Hepatocyte (in vitro differentiated cells): Measurements from ENCODE around the gene CSMD2. TPM values are rescaled to one million over a fixed set of nuclear protein-coding genes. Genes with fewer than 3 reads are reported as not detected.

Experiments
- DNase-seq: peaks from one replicate; pipeline ENCODE4 v3.0.0-alpha.2; 2016; ENCODE audit warnings: low spot score
- H2AFZ ChIP-seq: fragments of 200-600 bp; sonication (generic); 2 replicates; pipeline ENCODE4 v1.6.0; 2016; ENCODE audit warnings: antibody characterized with exemption, mild to moderate bottlenecking
- H3K27ac ChIP-seq: fragments of 200-600 bp; sonication (generic); 2 replicates; pipeline ENCODE4 v1.5.1; 2016; ENCODE audit warnings: mild to moderate bottlenecking
- H3K27me3 ChIP-seq: fragments of 200-600 bp; sonication (generic); 2 replicates; pipeline ENCODE4 v1.6.1; 2016
- H3K36me3 ChIP-seq: fragments of 200-600 bp; sonication (generic); replicated peaks from 2 replicates; pipeline ENCODE4 v1.5.1; 2016; ENCODE audit warnings: low read depth; ENCODE audit not compliant: insufficient read depth
- H3K4me1 ChIP-seq: fragments of 200-600 bp; sonication (generic); 2 replicates; pipeline ENCODE4 v1.5.1; 2016; ENCODE audit warnings: mild to moderate bottlenecking, moderate library complexity; ENCODE audit not compliant: insufficient read depth
- H3K4me2 ChIP-seq: fragments of 200-600 bp; sonication (generic); 2 replicates; pipeline ENCODE4 v1.6.0; 2016
- H3K4me3 ChIP-seq: fragments of 200-600 bp; sonication (generic); 2 replicates; pipeline ENCODE4 v1.5.1; 2016; ENCODE audit warnings: mild to moderate bottlenecking
- H3K79me2 ChIP-seq: fragments of 200-600 bp; sonication (generic); 2 replicates; pipeline ENCODE4 v1.6.0; 2017; ENCODE audit warnings: mild to moderate bottlenecking
- H3K9me2 ChIP-seq: fragments of 200-600 bp; sonication (generic); replicated peaks from 2 replicates; pipeline ENCODE4 v1.6.0; 2017; ENCODE audit warnings: mild to moderate bottlenecking; ENCODE audit not compliant: insufficient read depth
- H3K9me3 ChIP-seq: fragments of 200-600 bp; sonication (generic); 2 replicates; pipeline ENCODE4 v1.5.1; 2016; ENCODE audit warnings: low read depth, mild to moderate bottlenecking
- H4K20me1 ChIP-seq: fragments of 200-600 bp; sonication (generic); 2 replicates; pipeline ENCODE4 v1.6.0; 2016; ENCODE audit warnings: mild to moderate bottlenecking; ENCODE audit not compliant: insufficient read depth, poor library complexity, severe bottlenecking
- EZH2 ChIP-seq: fragments of 200-600 bp; sonication (generic); IDR thresholded peaks from 2 replicates; pipeline ENCODE4 v1.6.1; 2016; ENCODE audit warnings: antibody characterized with exemption, mild to moderate bottlenecking, borderline replicate concordance
- EZH2phosphoT487 ChIP-seq: fragments of 200-600 bp; sonication (generic); IDR thresholded peaks from one replicate; pipeline ENCODE4 v1.6.1; 2018; ENCODE audit warnings: antibody characterized with exemption, mild to moderate bottlenecking, low read depth, moderate library complexity; ENCODE audit not compliant: unreplicated experiment, severe bottlenecking
- WGBS: methylation state at CpG from one replicate; pipeline ENCODE4 v1.1.6; 2016; ENCODE audit warnings: low lambda C conversion rate; ENCODE audit errors: missing lambda C conversion rate; 5-methylcytosine and 5-hydroxymethylcytosine counted together
- polyA plus RNA-seq: library from polyadenylated mRNA; unstranded; fragments of >200 nt; fragmentation: Nextera tagmentation; extraction: Ambion mirVana; gene quantifications from 2 replicates; pipeline ENCODE4 v1.2.1, GENCODE V29; 2016
- total RNA-seq: library from RNA; depleted of rRNA; stranded (reverse); fragments of >200 nt; gene quantifications from 2 replicates; pipeline ENCODE4 v1.2.3, GENCODE V29; 2014
- TF ChIP-seq, protein P1 (sequence below): fragments of 200-600 bp; sonication (generic); IDR thresholded peaks from 2 replicates; pipeline ENCODE4 v1.5.1; 2016; ENCODE audit warnings: antibody characterized with exemption, mild to moderate bottlenecking; ENCODE audit not compliant: poor library complexity

CSMD2 gene
- total and polyA plus RNA-seq, 2 experiments from 2014 or later, result 0.10 to 0.37 TPM

DNA sequence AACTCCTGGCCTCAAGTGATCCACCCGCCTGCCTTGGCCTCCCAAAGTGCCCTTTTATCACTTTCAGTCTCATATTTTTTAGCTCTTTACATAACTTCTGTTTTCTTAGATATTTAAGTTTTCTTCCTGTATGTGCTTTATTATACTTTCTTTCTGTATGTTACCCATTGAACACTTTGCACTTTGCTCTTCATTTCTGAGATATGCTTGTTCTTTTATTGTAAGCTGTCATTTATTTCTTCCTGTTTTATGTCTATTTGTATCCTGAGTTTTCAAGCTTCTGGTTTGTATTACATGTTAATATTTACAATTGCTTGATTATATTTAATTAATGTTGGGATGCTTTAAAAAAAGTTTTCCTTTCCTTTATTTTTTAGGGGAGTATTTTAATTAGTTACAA lies 656.9 kb downstream of the CSMD2 start:
- Histone ChIP-seq H4K20me1 (no peaks in the 10 kb centered on the region), H3K36me3 (no peaks in the 10 kb centered on the region), H3K27ac (no peak overlapping the region), H3K9me3 (no peaks in the 10 kb centered on the region), H3K4me2 (no peak overlapping the region), H3K27me3 (no peaks in the 10 kb centered on the region), H3K79me2 (no peaks in the 10 kb centered on the region), H3K4me1 (no peaks in the 10 kb centered on the region), H2AFZ (no peak overlapping the region), H3K4me3 (no peak overlapping the region), H3K9me2 (no peaks in the 10 kb centered on the region)
- no peak for TF ChIP-seq EZH2phosphoT487
- TF ChIP-seq, protein P1, sequence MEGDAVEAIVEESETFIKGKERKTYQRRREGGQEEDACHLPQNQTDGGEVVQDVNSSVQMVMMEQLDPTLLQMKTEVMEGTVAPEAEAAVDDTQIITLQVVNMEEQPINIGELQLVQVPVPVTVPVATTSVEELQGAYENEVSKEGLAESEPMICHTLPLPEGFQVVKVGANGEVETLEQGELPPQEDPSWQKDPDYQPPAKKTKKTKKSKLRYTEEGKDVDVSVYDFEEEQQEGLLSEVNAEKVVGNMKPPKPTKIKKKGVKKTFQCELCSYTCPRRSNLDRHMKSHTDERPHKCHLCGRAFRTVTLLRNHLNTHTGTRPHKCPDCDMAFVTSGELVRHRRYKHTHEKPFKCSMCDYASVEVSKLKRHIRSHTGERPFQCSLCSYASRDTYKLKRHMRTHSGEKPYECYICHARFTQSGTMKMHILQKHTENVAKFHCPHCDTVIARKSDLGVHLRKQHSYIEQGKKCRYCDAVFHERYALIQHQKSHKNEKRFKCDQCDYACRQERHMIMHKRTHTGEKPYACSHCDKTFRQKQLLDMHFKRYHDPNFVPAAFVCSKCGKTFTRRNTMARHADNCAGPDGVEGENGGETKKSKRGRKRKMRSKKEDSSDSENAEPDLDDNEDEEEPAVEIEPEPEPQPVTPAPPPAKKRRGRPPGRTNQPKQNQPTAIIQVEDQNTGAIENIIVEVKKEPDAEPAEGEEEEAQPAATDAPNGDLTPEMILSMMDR, result no peak
- TF ChIP-seq EZH2, result no peak
- WGBS, result 80% methylated on average over 1 of the region's 1 CpG
- no peak for DNase-seq

DNA sequence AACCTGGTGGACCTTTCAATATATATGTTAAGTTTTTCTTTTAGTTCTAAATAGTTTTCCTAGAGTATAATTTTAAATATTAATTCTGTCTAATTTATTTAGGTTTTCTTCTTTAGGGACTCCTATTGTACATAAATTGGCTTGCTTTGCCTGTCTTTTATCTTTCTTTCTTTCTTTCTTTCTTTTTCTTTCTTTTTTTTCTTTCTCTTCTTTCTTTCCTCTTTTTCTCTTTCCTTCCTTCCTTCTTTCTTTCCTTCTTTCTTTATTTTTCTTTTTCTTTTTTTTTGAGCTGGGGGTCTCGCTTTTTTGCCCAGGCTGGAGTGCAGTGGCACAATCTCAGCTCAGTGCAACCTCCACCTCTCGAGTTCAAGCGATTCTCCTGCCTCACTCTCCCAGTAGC lies 657.4 kb downstream of the CSMD2 start:
- H4K20me1 ChIP-seq, result no peaks in the 10 kb centered on the region
- no peaks in the 10 kb centered on the region for H3K4me1 ChIP-seq
- H3K4me2 ChIP-seq, result no peak overlapping the region
- H3K36me3 ChIP-seq, result no peaks in the 10 kb centered on the region
- TF ChIP-seq EZH2phosphoT487 (no peak), EZH2 (no peak)
- no peak for DNase-seq
- H3K79me2 ChIP-seq, result no peaks in the 10 kb centered on the region
- no peaks in the 10 kb centered on the region for H3K9me2 ChIP-seq
- H3K4me3 ChIP-seq, result no peak overlapping the region
- H3K9me3 ChIP-seq, result no peaks in the 10 kb centered on the region
- WGBS, result 98% methylated on average over 3 of the region's 3 CpGs
- no peak overlapping the region for H3K27ac ChIP-seq
- no peak overlapping the region for H2AFZ ChIP-seq
- H3K27me3 ChIP-seq, result no peaks in the 10 kb centered on the region

DNA sequence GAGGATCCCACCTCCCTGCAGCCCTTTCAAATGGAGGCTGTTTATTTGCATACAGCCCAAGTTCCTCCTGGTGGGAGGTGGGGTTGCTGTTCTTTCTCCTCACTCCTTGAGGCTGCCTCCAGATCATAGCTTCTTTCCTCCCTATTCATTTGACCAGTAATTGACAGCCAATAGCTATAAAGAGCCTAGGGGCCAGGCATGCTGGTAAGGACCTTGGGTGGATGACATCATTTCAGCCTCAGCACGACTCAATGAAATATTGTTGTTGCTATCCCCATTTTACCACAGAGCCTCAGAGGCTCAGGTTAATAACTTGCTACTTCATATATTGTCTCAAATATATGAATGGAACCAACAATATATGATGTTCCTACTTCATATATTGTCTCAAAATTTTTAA lies 661.5 kb downstream of the CSMD2 start:
- TF ChIP-seq, protein P1, result no peak
- TF ChIP-seq EZH2 (no peak), EZH2phosphoT487 (no peak)
- H3K27me3 ChIP-seq, result no peaks in the 10 kb centered on the region

DNA sequence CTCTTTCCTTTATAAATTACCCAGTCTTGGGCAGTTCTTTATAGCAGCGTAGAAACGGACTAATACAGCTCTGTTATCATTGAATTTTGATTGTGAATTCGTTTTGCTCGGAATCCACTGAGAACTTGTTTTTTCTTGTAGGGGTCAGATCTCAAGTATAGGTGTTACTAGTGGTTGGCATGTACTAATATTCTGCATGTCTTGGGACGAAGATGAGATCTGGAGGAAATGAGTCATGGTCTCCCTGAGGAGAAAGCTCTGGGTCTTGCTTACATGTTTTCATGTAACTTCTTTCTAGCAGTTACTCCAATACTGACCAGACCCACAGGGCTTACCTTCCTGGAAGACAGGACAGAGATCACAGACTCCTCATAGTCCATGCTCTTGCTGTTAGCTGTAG lies 662.3 kb downstream of the CSMD2 start:
- Histone ChIP-seq H3K36me3 (no peaks in the 10 kb centered on the region), H2AFZ (no peak overlapping the region), H3K4me1 (no peaks in the 10 kb centered on the region), H3K79me2 (no peaks in the 10 kb centered on the region), H4K20me1 (no peaks in the 10 kb centered on the region), H3K9me3 (no peaks in the 10 kb centered on the region), H3K27me3 (no peaks in the 10 kb centered on the region), H3K4me3 (no peak overlapping the region), H3K9me2 (no peaks in the 10 kb centered on the region), H3K4me2 (no peak overlapping the region), H3K27ac (no peak overlapping the region)
- TF ChIP-seq EZH2, result no peak
- 68% methylated on average over 5 of the region's 5 CpGs for WGBS
- DNase-seq, result no peak

More for the DNA sequence above, 661.5 kb downstream of the CSMD2 start:
- H3K79me2 ChIP-seq, result no peaks in the 10 kb centered on the region
- no peaks in the 10 kb centered on the region for H4K20me1 ChIP-seq
- no peak for DNase-seq
- no peaks in the 10 kb centered on the region for H3K4me1 ChIP-seq
- no peaks in the 10 kb centered on the region for H3K9me3 ChIP-seq
- H3K27ac ChIP-seq, result no peak overlapping the region
- no peak overlapping the region for H2AFZ ChIP-seq
- no peaks in the 10 kb centered on the region for H3K36me3 ChIP-seq
- 85% methylated on average over 1 of the region's 1 CpG for WGBS
- no peak overlapping the region for H3K4me3 ChIP-seq
- H3K9me2 ChIP-seq, result no peaks in the 10 kb centered on the region
- H3K4me2 ChIP-seq, result no peak overlapping the region
